GM12864 (cell line): ENCODE measurements around the gene GABRD.
A peak's percentile ranks its signal among the peaks of the same experiment; 100 is the strongest.

Experiments
- DNase-seq: peaks from one replicate; pipeline ENCODE4 v3.0.0-alpha.2; 2011; ENCODE audit warnings: low read depth
- H3K4me3 ChIP-seq: 2 replicates; pipeline ENCODE4 v1.5.1; 2011; ENCODE audit warnings: mild to moderate bottlenecking, low read depth, low read length, control low read depth
- CTCF ChIP-seq: IDR thresholded peaks from 2 replicates; pipeline ENCODE4 v1.5.1; 2011; ENCODE audit warnings: low read depth, mild to moderate bottlenecking, moderate library complexity, low read length, control low read depth, inconsistent platforms; ENCODE audit errors: missing control alignments

GABRD gene

GRCh38 chr1:2041305-2041704 is 22.2 kb downstream of the GABRD start:
- DNase-seq: no peak
- no peak overlapping the region for H3K4me3 ChIP-seq
- no peak for TF ChIP-seq CTCF

DNA sequence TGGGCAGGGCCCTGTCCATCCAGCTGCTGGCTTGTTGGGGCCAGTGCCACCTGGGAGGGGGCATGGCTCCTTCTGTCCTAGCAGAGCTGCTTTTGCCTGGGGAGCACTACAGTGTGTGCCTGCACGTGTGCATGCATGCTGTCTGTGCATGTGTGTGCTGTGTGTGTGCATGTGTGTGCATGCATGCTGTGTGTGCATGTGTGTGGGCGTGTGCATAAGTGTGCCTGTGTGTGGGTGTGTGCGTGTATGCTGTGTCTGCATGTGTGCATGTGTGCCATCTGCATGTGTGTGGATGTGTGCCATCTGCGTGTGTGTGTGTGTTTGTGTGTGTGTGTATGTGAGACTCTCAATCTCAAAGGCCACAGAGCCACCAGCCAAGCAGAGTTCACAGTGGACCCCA is 22.7 kb downstream of the GABRD start:
- TF ChIP-seq CTCF: no peak
- H3K4me3 ChIP-seq: no peak overlapping the region
- no peak for DNase-seq

- H3K4me3 ChIP-seq: no peak overlapping the region
- TF ChIP-seq CTCF: no peak
- DNase-seq: no peak
These were observed 24.0 kb downstream of the GABRD start for GRCh38 chr1:2042830-2043773.

GRCh38 chr1:2043886-2044285 is 24.7 kb downstream of the GABRD start:
- no peak overlapping the region for H3K4me3 ChIP-seq
- DNase-seq: no peak
- no peak for TF ChIP-seq CTCF

DNA sequence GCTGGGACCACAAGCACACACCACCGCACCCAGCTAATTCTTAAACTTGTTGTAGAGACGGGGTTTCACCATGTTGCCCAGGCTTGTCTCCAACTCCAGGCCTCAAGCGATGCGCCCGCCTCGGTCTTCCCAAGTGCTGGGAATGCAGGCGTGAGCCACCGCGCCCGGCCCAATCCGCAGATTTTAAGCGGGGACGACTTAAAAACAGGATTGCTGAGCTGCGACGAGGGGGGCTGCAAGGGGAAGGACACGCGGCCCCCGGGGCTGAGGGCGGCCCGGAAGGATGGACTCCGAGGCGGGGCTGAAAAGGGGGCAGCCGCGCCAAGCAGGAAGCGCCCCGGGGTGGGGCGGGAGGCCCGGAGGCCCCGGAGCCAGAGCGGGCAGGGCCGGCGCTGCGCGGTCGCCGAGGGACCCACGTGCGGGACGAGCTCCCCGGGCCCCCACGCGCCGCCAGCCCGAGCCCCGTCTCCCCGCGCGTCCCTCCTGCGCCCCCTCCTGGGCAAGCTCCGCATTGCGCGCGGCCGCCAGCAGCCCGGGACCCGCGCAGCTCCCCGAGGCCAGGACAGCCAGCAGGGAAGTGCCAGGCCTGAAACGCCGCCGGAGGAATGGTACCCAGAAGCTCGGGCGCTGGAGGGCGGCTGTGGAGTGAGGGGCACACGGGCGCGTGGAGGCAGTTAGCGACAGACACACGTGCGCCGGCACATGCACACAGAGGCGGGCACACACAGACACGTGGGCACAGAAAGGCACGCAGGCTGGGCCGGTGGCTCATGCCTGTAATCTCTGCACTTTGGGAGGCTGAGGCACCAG is 25.6 kb downstream of the GABRD start:
- no peak for DNase-seq
- peak; percentile 68 for TF ChIP-seq CTCF
- H3K4me3 ChIP-seq: no peak overlapping the region

DNA sequence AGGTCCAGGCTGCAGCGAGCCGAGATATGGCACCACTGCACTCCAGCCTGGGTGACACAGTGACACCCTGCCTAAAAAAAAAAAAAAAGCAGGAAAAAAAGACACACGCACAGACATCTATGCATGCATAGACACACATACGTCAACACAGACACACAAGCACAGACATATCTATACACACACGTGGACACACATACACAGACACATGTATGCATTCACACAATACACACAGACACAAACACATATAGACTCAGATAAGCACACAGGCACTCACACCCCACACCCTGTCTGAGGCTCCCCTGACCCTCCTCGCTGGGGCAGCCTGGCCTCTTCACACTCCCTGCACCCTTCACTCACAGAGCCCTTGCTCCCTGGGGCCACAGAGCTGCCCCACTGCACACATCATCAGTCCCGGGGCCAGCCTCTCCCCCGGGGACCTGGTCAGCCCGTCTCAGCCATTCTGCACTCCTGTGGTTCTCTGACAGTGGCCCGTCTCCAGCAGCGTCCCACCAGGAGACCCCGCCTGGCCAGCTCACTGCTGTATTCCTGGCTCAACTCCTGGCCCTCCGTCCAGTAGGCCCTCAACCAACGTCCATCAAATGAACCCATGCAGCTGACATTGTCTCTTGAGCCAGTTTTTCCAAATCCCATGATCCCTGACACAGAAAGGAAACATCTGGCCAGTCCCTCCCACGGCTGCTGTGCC is 26.5 kb downstream of the GABRD start:
- TF ChIP-seq CTCF: no peak
- DNase-seq: no peak
- no peak overlapping the region for H3K4me3 ChIP-seq
